ENCODE results near the gene GFER.
"Not testable (repeated sequence)": the region's sequence is repeated elsewhere in the genome, so short reads cannot be mapped to it uniquely, and the experiment has no call there.

The GFER gene

GRCh38 chr16:2005646-2006045, 21.7 kb downstream of the GFER start:
- no peak for DNase-seq (ENCODE audit: low spot score)

- DNase-seq (ENCODE audit: low spot score), result no peak
Measured at GRCh38 chr16:2006317-2006716, 22.3 kb downstream of the GFER start.

- DNase-seq (ENCODE audit: low spot score), result no peak
Measured at GRCh38 chr16:2007081-2007836, 23.3 kb downstream of the GFER start.

GRCh38 chr16:2008009-2008526, 24.1 kb downstream of the GFER start:
- no peak for DNase-seq (ENCODE audit: low spot score)

GRCh38 chr16:2008631-2009163, 24.7 kb downstream of the GFER start:
- DNase-seq (ENCODE audit: low spot score), result no peak

GRCh38 chr16:2009164-2009711, 25.2 kb downstream of the GFER start:
- DNase-seq (ENCODE audit: low spot score), result no peak

- DNase-seq (ENCODE audit: low spot score), result peak; percentile 88
Measured at GRCh38 chr16:2009791-2010510, 26.0 kb downstream of the GFER start, which contains the start of gene ZNF598. ZNF598 (minus strand) TSS chr16:2009821.

GRCh38 chr16:2011726-2012125, 27.7 kb downstream of the GFER start:
- not testable (repeated sequence) for DNase-seq (ENCODE audit: low spot score)

- DNase-seq (ENCODE audit: low spot score), result no peak
Measured at GRCh38 chr16:2013527-2013926, 29.5 kb downstream of the GFER start.

DNA sequence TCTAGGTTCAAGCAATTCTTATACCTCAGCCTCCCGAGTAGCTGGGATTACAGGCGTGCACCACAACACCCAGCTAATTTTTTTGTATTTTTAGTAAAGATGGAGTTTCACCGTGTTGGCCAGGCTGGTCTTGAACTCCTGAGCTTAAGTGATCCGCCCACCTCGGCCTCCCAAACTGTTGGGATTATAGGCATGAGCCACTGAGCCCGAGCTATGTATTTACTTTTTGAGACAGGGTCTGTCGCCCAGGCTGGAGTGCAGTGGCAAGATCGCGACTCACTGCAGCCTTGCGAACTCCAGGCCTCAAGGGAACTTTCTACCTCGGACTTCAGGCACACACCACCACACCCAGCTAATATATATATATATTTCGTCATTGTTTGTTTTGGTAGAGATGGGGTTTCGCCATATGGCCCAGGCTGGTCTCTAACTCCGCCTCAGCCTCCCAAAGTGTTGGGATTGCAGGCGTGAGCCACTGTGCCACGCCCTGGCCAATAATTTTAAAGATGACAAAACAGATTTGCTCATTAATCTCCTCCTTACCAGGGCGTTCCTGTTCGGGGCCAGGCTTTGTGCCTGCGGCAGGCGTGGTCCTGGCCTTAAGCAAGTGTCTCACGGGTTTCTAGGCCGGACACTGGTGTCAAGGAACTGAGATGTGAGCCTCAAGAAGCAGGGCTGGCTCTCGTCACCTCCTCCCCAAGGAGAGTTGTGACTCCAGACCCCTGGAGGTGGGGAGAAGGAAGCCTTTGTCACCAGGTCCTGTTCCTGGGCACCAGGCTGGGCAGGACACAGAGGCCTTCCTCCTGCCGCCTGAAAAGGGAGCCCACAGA, 31.3 kb downstream of the GFER start:
- DNase-seq (ENCODE audit: low spot score), result no peak

- no peak for DNase-seq (ENCODE audit: low spot score)
Measured at GRCh38 chr16:2015947-2016208, 31.9 kb downstream of the GFER start.

DNA sequence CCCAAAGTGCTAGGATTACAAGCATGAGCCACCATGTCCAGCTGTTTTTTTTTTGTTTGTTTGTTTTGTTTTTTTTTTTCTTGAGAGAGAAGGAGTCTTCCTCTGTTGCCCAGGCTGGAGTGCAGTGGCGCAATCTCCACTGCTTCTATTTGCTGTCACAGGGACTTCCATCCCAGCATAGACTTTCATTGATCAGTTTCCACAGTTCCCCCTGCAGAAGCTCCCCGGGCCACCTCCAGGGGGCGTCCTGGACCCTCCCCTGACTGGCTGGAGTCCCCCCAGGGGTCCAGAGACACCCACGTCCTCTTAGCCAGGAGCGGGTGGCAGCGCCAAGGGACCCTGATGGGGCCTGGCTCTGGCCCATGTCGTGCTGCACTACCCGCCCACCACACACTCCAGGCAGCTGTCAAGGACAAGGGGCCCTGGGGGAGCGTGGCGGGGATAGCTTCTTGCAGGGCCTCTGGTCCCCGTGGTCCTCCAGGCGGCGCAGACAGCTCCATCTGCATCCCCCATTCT, 32.5 kb downstream of the GFER start:
- no peak for DNase-seq (ENCODE audit: low spot score)

DNA sequence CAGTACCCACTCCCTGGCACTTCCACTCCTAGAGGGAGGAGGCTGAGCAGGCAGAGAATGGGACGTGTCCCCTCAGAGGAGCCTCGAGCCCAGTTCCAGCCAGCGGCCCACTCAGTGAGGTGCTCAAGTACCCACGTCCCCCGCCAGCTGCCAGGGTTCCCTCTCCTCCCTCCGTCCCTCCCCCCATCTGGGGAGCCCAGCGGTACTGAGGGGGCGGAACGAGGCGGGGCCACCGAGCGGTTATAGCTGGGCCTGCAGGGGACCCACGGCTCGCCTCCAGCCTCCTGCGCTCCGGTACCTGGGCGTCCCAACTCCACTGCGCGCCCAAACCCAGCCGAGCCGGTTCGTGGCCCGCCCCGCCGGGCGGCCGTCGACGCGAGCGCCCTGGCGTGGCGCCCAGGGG, 35.5 kb downstream of the GFER start, which contains the start of gene NPW:
Gene NPW (plus strand): TSS at position 268 of the 403 bp plus-strand sequence.
- DNase-seq (ENCODE audit: low spot score), result no peak

- no peak for DNase-seq (ENCODE audit: low spot score)
Measured at GRCh38 chr16:2019921-2020831, 36.2 kb downstream of the GFER start.

DNA sequence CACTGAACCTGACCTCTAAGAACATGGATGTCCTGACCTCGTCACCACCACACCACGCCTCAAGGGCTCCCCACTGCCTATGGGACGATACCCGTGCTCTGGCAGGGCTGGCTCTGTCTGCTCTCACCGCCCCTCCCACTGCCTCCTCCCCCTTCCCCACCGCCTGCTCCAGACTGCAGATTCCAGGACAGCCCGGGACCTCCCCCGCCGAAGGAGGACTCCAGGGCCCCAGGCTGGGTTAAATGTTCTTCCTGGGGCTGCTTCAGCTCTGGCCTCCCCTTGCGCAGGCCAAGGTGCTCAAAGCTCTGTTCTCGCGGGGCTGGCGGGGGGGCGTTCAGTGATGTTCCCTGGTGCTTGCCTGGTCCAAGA, 38.7 kb downstream of the GFER start:
- DNase-seq (ENCODE audit: low spot score), result peak; percentile 77

DNA sequence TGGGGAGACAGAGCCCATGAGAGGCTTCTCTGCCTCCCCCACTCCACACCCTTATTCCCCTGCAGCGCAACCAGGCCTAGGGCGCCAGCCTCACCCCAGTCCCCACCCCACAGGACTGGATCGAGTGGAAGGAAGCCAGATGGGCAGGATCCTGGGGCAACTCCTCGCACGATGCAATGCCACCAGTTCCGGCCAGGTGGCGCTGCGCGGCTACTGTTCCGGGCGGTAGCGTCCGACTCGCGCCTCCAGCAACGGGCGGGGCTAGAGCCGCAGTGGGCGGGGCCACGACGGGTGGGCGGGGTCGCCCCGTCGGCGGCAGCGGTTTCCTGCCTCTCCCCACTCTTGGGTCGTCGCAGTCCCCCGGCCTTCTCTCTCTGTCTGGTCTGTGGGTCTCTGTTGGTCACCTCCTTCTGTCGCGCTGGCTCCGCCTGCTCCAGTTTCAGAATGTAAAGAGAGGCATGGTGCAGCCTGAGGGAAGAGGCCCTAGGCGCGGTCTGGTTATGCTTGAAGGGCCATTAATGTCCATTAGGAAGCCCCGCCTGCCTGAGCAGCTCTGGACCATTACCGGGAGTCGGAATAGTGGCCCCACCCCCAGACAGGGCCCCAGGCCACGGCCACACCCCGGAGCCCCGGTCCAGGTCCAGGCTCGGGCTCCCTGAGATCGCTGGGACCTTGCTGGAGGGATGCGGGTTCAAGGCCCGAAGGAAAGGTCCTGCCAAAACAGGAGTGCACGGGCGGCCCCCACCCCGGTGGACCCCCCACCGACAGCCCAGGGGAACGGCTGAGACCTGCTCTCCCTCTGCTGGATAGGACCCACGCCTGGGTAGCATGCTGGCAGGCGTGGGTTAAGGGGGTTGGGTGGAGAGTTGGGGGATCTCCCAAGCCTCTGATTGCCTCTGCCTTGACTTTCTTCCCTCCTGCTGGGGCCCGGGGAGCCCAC, 39.4 kb downstream of the GFER start:
- DNase-seq (ENCODE audit: low spot score), result peak; percentile 97

DNA sequence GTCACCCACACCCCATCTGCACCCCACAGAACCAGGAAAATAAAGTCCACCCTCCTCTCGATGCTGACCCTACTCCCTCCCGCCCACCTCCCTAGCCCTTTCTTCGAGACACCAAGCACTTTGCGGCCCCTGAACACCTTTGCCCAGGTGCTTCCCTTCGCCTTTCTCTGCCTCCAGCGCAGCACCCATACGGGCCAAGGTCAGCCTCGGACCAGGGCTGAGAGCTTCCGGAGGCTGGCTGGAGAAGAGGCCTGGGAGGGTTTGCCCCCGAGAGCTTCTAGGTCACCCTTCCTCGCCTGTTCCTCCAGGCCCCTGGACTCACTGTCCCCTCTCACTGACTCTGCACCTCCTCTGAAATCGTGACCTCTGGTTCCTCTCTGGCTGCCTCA, 40.0 kb downstream of the GFER start:
- no peak for DNase-seq (ENCODE audit: low spot score)

GRCh38 chr16:2025251-2025650, 41.3 kb downstream of the GFER start:
- DNase-seq (ENCODE audit: low spot score), result no peak

DNA sequence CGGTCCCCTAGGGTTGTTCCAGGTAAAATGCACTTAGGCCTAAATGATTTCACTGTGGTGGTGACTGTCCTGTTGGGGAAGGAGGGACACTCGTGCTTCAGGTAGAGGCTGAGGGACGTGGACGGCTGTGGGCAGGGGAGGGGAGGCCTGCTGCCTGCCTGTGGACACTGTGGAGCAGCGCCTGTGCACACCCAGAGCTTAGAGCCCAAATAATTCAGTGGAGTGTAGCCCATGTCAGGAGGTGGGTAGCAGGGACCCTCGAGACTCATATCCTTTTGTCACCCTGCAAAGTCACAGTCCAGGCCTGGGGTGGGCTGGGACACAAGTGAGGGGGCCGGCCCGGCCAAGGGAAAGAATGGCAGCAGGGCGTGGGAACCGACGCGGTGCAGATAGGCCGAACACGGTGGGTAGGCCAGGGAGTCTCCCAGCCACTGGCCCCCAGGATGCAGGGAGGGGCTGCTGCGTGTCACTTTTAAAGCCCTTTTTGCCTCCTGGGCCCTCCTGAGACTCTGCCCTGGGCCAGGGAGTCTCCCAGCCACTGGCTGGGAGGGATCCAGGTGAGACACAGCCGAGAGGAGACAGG, 42.0 kb downstream of the GFER start:
- no peak for DNase-seq (ENCODE audit: low spot score)

All from ecto neural progenitor cell (in vitro differentiated cells).